Activated CD4-positive, alpha-beta T cell treated with anti-CD3 and anti-CD28 coated beads for 24 hours (primary cell): ENCODE data around the gene ATL3.
"Not testable (repeated sequence)": the region's sequence is repeated elsewhere in the genome, so short reads cannot be mapped to it uniquely, and the experiment has no call there.

Source experiments
- DNase-seq, 2 donors: peaks; one replicate each; pipeline ENCODE4 v3.0.0-alpha.2; 2020; ENCODE audit warnings: low read depth in 2 of 2

The ATL3 gene

GRCh38 chr11:63671322-63672155 lies at the start of gene ATL3:
TSS of gene ATL3 (minus strand) at chr11:63671376. CDS start at chr11:63671335, 41 bp downstream.
- peak; percentile 91 to 92 for DNase-seq

- DNase-seq, result no peak
Observed at GRCh38 chr11:63720611-63721010, 49.4 kb upstream of the ATL3 start.

- DNase-seq, result no peak
Observed at GRCh38 chr11:63719987-63720386, 48.8 kb upstream of the ATL3 start.

GRCh38 chr11:63719001-63719400 lies 47.8 kb upstream of the ATL3 start:
- DNase-seq, result no peak

GRCh38 chr11:63716046-63716445 lies 44.9 kb upstream of the ATL3 start:
- DNase-seq, result no peak

GRCh38 chr11:63713766-63714165 lies 42.6 kb upstream of the ATL3 start:
- DNase-seq, result no peak

- no peak for DNase-seq
Observed at GRCh38 chr11:63711838-63712237, 40.7 kb upstream of the ATL3 start.

- DNase-seq, result no peak
Observed at GRCh38 chr11:63710476-63711217, 39.5 kb upstream of the ATL3 start.

- DNase-seq, result no peak
Observed at GRCh38 chr11:63709336-63709884, 38.2 kb upstream of the ATL3 start.

- no peak for DNase-seq
Observed at GRCh38 chr11:63708764-63709163, 37.6 kb upstream of the ATL3 start.

GRCh38 chr11:63705526-63705925 lies 34.4 kb upstream of the ATL3 start:
- DNase-seq, result no peak

- DNase-seq, result no peak
Observed at GRCh38 chr11:63699896-63700295, 28.7 kb upstream of the ATL3 start.

- no peak for DNase-seq
Observed at GRCh38 chr11:63698976-63699733, 28.0 kb upstream of the ATL3 start.

GRCh38 chr11:63694596-63694995 lies 23.4 kb upstream of the ATL3 start:
- DNase-seq, result no peak

- no peak for DNase-seq
Observed at GRCh38 chr11:63687845-63688244, 16.7 kb upstream of the ATL3 start.

GRCh38 chr11:63686926-63687325 lies 15.8 kb upstream of the ATL3 start:
- DNase-seq, result no peak

GRCh38 chr11:63685158-63685721 lies 14.1 kb upstream of the ATL3 start:
- DNase-seq, result not testable (repeated sequence)

- DNase-seq, result no peak
Observed at GRCh38 chr11:63683133-63683991, 12.2 kb upstream of the ATL3 start.

GRCh38 chr11:63682066-63683021 lies 11.2 kb upstream of the ATL3 start:
- DNase-seq, result no peak
